COR-L47 (cell line): ENCODE results near the gene KISS1R.

Source experiments
- DNase-seq: peaks from one replicate; lab custom pipeline; 2025; lab: John Stamatoyannopoulos, UW

KISS1R gene

GRCh38 chr19:881385-882071, 35.6 kb upstream of the KISS1R start:
- no peak for DNase-seq

- no peak for DNase-seq
Observed at GRCh38 chr19:882871-883497, 34.1 kb upstream of the KISS1R start.

DNA sequence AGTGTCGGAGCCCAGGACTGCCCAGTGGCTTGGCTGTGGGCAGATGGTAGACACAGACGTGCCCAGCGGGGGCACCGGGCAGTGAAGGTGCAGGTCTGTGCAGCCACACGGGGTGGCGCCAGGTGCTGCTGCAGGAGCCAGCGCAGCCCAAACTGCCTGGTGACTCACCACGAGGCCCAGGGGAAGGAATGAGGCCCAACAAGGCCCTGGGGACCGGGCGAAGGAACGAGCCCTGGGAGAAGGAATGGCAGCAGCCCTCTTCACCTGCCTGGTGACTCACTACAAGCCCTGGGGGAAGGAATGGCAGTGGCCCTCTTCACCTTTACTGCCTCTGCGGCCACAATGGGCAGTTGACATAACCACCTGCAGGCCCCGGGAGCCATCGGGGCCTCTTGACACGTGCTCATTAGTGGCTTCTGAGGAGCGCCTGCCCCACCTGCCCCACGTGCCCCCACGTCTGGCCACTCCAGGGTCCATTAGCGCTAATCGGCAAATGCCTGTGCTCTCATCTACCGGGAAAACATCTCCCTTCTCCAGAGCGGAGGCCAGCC, 33.4 kb upstream of the KISS1R start:
- DNase-seq, result no peak

GRCh38 chr19:884420-885211, 32.5 kb upstream of the KISS1R start:
- DNase-seq, result no peak

GRCh38 chr19:885536-886224, 31.5 kb upstream of the KISS1R start:
- DNase-seq, result no peak

GRCh38 chr19:887072-887471, 30.1 kb upstream of the KISS1R start:
- no peak for DNase-seq

DNA sequence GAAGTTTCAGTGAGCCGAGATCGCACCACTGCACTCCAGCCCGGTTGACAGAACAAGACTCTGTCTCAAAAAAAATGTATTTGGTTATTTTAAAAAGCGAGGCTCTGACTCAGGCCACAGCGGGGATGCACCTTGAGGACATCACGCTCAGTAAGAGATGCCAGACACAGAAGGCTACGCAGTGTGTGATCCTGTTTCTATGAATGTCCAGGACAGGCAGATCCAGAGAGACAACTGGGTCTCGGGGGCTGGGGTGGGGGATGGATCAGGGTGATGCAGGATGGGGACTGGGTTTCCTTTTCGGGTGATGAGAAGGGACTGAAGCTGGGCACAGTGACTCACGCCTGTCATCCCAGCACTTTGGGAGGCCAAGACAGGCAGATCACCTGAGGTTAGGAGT, 29.5 kb upstream of the KISS1R start:
- no peak for DNase-seq

- DNase-seq, result no peak
Observed at GRCh38 chr19:888581-889385, 28.4 kb upstream of the KISS1R start.

DNA sequence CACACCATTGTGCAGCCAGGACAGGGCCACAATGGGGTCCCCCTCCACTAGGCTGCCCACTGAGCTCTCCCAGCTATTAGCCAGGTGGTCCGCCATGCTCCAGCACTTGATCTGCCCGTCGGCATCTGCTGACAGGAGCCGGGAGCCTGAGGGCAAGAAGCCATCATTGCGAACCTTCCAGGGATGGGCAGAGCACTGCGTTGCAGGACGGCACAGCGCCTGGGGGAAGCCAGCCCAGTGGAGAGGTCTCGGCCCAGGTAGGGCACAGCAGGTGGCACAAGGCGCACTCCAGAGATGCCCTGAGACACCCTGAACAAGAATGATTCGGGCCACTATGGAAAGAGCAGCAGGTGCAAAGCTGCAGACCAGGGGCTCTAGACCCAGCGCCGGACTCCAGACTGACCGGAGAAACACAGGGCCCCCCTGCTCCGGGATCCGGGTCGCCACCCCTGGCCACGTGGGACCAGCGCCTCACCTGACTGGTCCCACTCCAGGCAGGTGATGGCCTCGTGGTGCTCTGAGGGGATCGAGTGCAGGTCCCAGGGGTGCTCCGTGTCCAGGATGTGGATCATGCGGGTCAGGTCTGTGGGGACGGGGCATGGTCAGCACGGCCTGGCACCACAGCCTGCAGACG, 27.4 kb upstream of the KISS1R start:
- no peak for DNase-seq

- no peak for DNase-seq
Observed at GRCh38 chr19:890831-891230, 26.3 kb upstream of the KISS1R start.

- peak; percentile 52 for DNase-seq
Observed at GRCh38 chr19:891421-892200, 25.5 kb upstream of the KISS1R start.

DNA sequence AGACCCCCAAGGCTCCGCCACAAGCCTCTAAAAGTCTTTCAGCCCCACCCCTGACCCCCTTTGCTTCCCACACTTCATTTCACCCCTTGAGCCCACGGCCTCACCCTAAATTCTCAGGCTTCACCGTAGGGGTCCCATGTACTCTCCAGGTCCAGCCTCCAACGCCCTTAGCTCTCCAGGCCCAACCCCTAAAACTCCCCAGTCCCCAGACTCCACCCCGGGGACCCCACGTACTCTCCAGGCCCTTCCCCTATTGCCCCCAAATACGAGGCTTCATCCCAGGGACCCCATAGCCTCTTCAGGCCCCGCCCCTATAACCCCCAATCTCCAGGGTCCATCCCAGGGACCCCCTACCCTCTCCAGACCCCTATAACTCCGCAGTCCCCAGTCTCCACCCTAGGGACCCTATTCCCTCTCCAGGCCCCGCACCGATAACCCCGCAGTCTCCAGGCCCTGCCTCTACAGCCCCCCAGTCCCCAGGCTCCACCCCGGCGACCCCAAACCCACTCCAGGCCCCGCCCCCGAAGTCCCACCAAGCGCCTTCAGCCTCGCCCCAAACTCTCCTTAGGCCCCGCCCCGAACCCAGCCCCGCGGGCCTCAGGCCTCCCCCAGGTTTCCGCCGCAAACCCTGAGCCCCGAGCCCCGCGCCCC, 24.8 kb upstream of the KISS1R start:
- no peak for DNase-seq

DNA sequence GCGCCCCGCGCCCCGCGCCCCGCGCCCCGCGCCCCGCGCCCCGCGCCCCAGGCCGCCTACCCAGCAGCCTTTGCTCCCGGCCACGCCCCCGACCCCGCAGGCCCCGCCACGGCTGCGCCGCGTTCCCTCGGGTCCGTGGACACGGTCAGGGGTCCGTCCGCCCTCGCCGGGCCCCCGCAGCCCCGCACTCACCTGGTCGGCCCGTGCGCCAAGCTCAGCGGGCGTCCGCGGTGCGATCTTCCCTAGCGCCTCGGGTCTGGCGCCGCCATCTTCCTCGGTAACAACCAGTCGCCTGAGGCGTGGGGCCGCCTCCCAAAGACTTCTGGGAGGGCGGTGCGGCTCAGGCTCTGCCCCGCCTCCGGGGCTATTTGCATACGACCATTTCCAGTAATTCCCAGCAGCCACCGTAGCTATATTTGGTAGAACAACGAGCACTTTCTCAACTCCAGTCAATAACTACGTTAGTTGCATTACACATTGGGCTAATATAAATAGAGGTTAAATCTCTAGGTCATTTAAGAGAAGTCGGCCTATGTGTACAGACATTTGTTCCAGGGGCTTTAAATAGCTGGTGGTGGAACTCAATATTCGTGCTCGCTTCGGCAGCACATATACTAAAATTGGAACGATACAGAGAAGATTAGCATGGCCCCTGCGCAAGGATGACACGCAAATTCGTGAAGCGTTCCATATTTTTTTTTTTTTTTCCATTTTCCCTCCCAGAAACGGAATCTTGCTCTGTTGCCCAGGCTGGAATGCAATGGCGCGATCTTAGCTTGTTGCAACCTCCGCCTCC, 24.0 kb upstream of the KISS1R start, which contains the start of the genes MED16 and RNU6-9:
Gene MED16 (minus strand): TSS at position 294 of the 796 bp plus-strand sequence. CDS start 2,056 bp downstream, outside the sequence.
Gene RNU6-9 (plus strand): TSS at position 591 of the 796 bp plus-strand sequence.
- DNase-seq, result peak; percentile 94

- DNase-seq, result no peak
Observed at GRCh38 chr19:896434-896833, 20.7 kb upstream of the KISS1R start.

GRCh38 chr19:896999-897398, 20.1 kb upstream of the KISS1R start:
- no peak for DNase-seq

GRCh38 chr19:897442-898039, 19.6 kb upstream of the KISS1R start:
- DNase-seq, result no peak

GRCh38 chr19:898663-899062, 18.5 kb upstream of the KISS1R start:
- peak; percentile 94 for DNase-seq
